Sigmoid colon (tissue), 7 donors: Measurements from ENCODE around the gene KRTAP10-3. TPM values are rescaled to one million over a fixed set of nuclear protein-coding genes. Genes with fewer than 3 reads are reported as not detected.

Source experiments
- DNase-seq: peaks from one replicate; pipeline ENCODE4 v3.0.0-alpha.2; 2019
- H3K27ac ChIP-seq, 4 donors: fragments of 200-600 bp; sonication (generic); one replicate each; pipeline ENCODE4 v1.5.1; 2016 to 2019; ENCODE audit warnings: mild to moderate bottlenecking in 1 of 4
- H3K27me3 ChIP-seq, 3 donors: fragments of 200-600 bp; sonication (generic); one replicate each; pipeline ENCODE4 v1.5.1; 2019; ENCODE audit warnings: mild to moderate bottlenecking in 1 of 3
- H3K36me3 ChIP-seq, 4 donors: fragments of 200-600 bp; sonication (generic); one replicate each; pipeline ENCODE4 v1.5.1; 2016 to 2019
- H3K4me1 ChIP-seq, 4 donors: fragments of 200-600 bp; sonication (generic); one replicate each; pipeline ENCODE4 v1.5.1; 2017 to 2019
- H3K4me3 ChIP-seq, 4 donors: fragments of 200-600 bp; sonication (generic); one replicate each; pipeline ENCODE4 v1.5.1; 2017 to 2019; ENCODE audit warnings: mild to moderate bottlenecking in 2 of 4, moderate library complexity in 1 of 4
- H3K9me3 ChIP-seq, 4 donors: fragments of 200-600 bp in 3 of 4; sonication (generic) in 3 of 4; one replicate each; pipeline versions ENCODE4 v1.5.1 to v1.6.1; 2013 to 2019
- CTCF ChIP-seq, 4 experiments: fragments of 450-650 bp in 3 of 4; fragments of 200-600 bp in 1 of 4; IDR thresholded peaks; one replicate each; pipeline ENCODE4 v1.5.1; 2016 to 2019; ENCODE audit warnings: antibody characterized with exemption in 4 of 4, mild to moderate bottlenecking in 3 of 4, moderate library complexity in 2 of 4
- EP300 ChIP-seq, 4 donors: sonication (generic); formaldehyde crosslinking; IDR thresholded peaks; one replicate each; pipeline ENCODE4 v1.6.1; 2017; ENCODE audit warnings: antibody characterized with exemption in 4 of 4
- POLR2A ChIP-seq, 2 donors: fragments of 450-650 bp; IDR thresholded peaks; one replicate each; pipeline ENCODE4 v1.6.1; 2016; ENCODE audit warnings: antibody characterized with exemption in 2 of 2, mild to moderate bottlenecking in 2 of 2, moderate library complexity in 2 of 2
- POLR2AphosphoS5 ChIP-seq, 4 donors: sonication (generic); formaldehyde crosslinking; IDR thresholded peaks; one replicate each; pipeline ENCODE4 v1.6.1; 2017; ENCODE audit warnings: antibody characterized with exemption in 4 of 4
- WGBS, 2 donors: extraction: QIAGEN DNeasy Blood & Tissue Kit; methylation state at CpG; one replicate each; pipeline ENCODE4 v1.1.7; 2013; 5-methylcytosine and 5-hydroxymethylcytosine counted together
- intact Hi-C: fragments of 100-400 bp; cut with DNase I; formaldehyde crosslinking; loops from one replicate; pipeline ENCODE4 v1.15.1; 2023
- polyA plus RNA-seq, 3 donors: library from polyadenylated mRNA; stranded (reverse); fragments of 200-250 nt; gene quantifications; one replicate each; pipeline ENCODE4 v1.2.3, GENCODE V29; 2013
- total RNA-seq, 4 donors: library from RNA; depleted of rRNA; stranded (reverse); fragments of >200 nt; gene quantifications; one replicate each; pipeline ENCODE4 v1.1.0, GENCODE V29; 2016
- donor health status: healthy with polysubstance abuse.
- donor health status: Bipolar disorder and iron deficiency.
- donor health status: healthy.

KRTAP10-3 gene
- total and polyA plus RNA-seq, 7 donors = 0.66 TPM; not detected in 6

- intact Hi-C loops = no loop called here
Measured at GRCh38 chr21:44598061-44598460, 39.5 kb upstream of the KRTAP10-3 start.

GRCh38 chr21:44596068-44596725 lies 37.6 kb upstream of the KRTAP10-3 start:
- Histone ChIP-seq H3K27me3 (peaks cover 0 to 26% (median 4%) of the 10 kb centered on the region in 3 donors), H3K27ac (no peak overlapping the region), H3K4me3 (no peak overlapping the region), H3K36me3 (no peaks in the 10 kb centered on the region), H3K9me3 (no peaks in the 10 kb centered on the region), H3K4me1 (no peaks in the 10 kb centered on the region)
- intact Hi-C loops = no loop called here
- TF ChIP-seq POLR2AphosphoS5 (IDR thresholded peaks at IDR 0.05) = no peak
- no peak for TF ChIP-seq POLR2A (IDR thresholded peaks at IDR 0.05)
- TF ChIP-seq CTCF (IDR thresholded peaks at IDR 0.05) = no peak
- no peak for TF ChIP-seq EP300 (IDR thresholded peaks at IDR 0.05)
- WGBS, 2 donors = 71 to 78% methylated on average over 9 of the region's 9 CpGs
- DNase-seq = no peak

More at GRCh38 chr21:44598061-44598460, 39.5 kb upstream of the KRTAP10-3 start:
- no peak overlapping the region for H3K4me3 ChIP-seq
- no peaks in the 10 kb centered on the region for H3K36me3 ChIP-seq
- 78 to 82% methylated on average over 11 of the region's 11 CpGs for WGBS, 2 donors
- H3K27me3 ChIP-seq = peaks cover 0 to 29% (median 9%) of the 10 kb centered on the region in 3 donors
- no peak overlapping the region for H3K27ac ChIP-seq
- TF ChIP-seq EP300 (IDR thresholded peaks at IDR 0.05) = no peak
- no peak for TF ChIP-seq POLR2A (IDR thresholded peaks at IDR 0.05)
- TF ChIP-seq POLR2AphosphoS5 (IDR thresholded peaks at IDR 0.05) = no peak
- no peak for TF ChIP-seq CTCF (IDR thresholded peaks at IDR 0.05)
- no peaks in the 10 kb centered on the region for H3K4me1 ChIP-seq
- DNase-seq = no peak
- H3K9me3 ChIP-seq = no peaks in the 10 kb centered on the region

GRCh38 chr21:44595524-44595923 lies 36.9 kb upstream of the KRTAP10-3 start:
- intact Hi-C loops = no loop called here
- Histone ChIP-seq H3K4me3 (no peak overlapping the region), H3K9me3 (no peaks in the 10 kb centered on the region), H3K27ac (no peak overlapping the region), H3K4me1 (no peaks in the 10 kb centered on the region), H3K27me3 (peaks cover 0 to 29% (median 7%) of the 10 kb centered on the region in 3 donors), H3K36me3 (no peaks in the 10 kb centered on the region)
- WGBS, 2 donors = 69 to 73% methylated on average over 6 of the region's 6 CpGs
- no peak for DNase-seq
- TF ChIP-seq POLR2A (IDR thresholded peaks at IDR 0.05) (no peak), POLR2AphosphoS5 (IDR thresholded peaks at IDR 0.05) (no peak), CTCF (IDR thresholded peaks at IDR 0.05) (no peak), EP300 (IDR thresholded peaks at IDR 0.05) (no peak)

GRCh38 chr21:44594406-44594916 lies 35.9 kb upstream of the KRTAP10-3 start:
- H3K27ac ChIP-seq = no peak overlapping the region
- H3K27me3 ChIP-seq = peaks cover 0 to 31% (median 18%) of the 10 kb centered on the region in 3 donors
- intact Hi-C loops = no loop called here
- TF ChIP-seq CTCF (IDR thresholded peaks at IDR 0.05) (no peak), EP300 (IDR thresholded peaks at IDR 0.05) (no peak), POLR2A (IDR thresholded peaks at IDR 0.05) (no peak), POLR2AphosphoS5 (IDR thresholded peaks at IDR 0.05) (no peak)
- H3K4me3 ChIP-seq = no peak overlapping the region
- H3K4me1 ChIP-seq = no peaks in the 10 kb centered on the region
- no peaks in the 10 kb centered on the region for H3K36me3 ChIP-seq
- no peaks in the 10 kb centered on the region for H3K9me3 ChIP-seq
- 62 to 77% methylated on average over 12 of the region's 12 CpGs for WGBS, 2 donors
- DNase-seq = no peak
